ENCODE measurements around the gene NFATC2.
"Not testable (repeated sequence)": the region's sequence is repeated elsewhere in the genome, so short reads cannot be mapped to it uniquely, and the experiment has no call there.

Gene NFATC2

DNA sequence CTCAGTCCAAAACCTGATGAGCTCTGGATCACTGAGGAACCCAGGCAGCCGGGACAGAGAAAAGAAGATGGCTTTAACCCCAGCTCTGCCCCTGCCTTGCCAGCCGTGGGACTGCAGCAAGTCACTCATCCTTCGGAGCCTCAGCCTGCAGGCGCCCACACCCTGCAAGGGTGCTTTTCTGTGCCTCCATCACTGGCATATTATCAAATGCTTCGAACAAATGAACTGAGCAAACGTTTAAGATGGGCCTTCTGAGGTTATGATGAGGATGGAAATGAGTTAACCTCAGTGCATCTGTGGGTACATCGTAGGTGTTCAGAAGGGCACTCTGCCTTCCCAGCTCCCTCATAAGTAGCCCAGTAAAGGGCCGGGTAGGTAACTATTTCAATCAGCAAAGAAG, 79.0 kb downstream of the NFATC2 start:
- TF ChIP-seq, protein P1, sequence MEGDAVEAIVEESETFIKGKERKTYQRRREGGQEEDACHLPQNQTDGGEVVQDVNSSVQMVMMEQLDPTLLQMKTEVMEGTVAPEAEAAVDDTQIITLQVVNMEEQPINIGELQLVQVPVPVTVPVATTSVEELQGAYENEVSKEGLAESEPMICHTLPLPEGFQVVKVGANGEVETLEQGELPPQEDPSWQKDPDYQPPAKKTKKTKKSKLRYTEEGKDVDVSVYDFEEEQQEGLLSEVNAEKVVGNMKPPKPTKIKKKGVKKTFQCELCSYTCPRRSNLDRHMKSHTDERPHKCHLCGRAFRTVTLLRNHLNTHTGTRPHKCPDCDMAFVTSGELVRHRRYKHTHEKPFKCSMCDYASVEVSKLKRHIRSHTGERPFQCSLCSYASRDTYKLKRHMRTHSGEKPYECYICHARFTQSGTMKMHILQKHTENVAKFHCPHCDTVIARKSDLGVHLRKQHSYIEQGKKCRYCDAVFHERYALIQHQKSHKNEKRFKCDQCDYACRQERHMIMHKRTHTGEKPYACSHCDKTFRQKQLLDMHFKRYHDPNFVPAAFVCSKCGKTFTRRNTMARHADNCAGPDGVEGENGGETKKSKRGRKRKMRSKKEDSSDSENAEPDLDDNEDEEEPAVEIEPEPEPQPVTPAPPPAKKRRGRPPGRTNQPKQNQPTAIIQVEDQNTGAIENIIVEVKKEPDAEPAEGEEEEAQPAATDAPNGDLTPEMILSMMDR (IDR thresholded peaks at IDR 0.05; ENCODE audit: borderline replicate concordance, insufficient read depth, low read depth, low read length) = no peak

DNA sequence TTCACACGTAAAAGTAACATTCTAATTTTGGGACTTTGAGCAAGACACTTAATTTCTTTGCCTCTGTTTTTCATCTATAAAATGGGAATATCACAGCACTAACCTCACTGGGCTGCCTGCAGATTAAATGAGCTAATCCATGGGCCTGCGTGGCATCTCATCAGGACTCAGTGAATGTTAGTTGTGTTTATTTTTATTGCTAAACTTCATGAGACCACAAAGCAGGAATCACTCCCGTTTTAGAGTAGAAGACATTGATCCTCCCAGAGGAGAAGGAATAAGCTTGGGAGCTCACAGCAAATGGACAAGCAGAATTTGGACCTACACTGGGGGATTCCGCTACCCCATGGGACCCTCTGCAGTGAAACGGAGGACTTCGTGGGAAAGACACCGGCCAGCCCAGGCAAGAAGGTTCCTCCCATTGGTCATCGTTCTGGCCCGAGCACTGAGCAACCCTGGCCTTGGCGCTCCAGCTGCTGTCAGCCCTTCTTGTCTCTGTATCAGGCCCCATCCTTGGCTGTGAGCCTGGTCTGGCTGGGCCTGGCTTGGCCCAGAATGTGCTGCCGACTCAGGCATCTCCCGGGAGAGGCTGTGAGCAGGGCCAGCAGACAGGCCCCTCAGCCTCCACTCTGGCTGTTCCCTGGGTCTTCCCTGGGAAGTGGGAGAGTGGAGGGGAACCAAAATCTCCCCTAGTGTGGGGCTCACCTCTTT, 79.8 kb downstream of the NFATC2 start:
- H3K4me3 ChIP-seq (ENCODE audit: low read depth, low read length) = no peak overlapping the region
- TF ChIP-seq, protein P1 (IDR thresholded peaks at IDR 0.05; ENCODE audit: borderline replicate concordance, insufficient read depth, low read depth, low read length) = no peak

More for the DNA sequence above, 79.0 kb downstream of the NFATC2 start:
- H3K4me3 ChIP-seq (ENCODE audit: low read depth, low read length) = no peak overlapping the region

DNA sequence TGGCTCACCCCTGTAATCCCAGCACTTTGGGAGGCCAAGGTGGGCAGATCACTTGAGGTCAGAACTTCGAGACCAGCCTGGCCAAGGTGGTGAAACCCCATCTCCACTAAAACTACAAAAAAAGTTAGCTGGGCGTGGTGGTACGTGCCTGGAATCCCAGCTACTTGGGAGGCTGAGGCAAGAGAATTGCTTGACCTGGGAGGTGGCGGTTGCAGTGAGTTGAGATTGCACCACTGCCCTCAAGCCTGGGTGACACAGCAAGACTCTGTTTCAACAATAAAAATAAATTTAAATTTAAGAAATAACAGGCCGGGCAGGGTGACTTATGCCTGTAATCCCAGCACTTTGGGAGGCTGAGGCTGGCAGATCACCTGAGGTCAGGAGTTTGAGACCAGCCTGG, 80.7 kb downstream of the NFATC2 start:
- H3K4me3 ChIP-seq (ENCODE audit: low read depth, low read length) = not testable (repeated sequence)

DNA sequence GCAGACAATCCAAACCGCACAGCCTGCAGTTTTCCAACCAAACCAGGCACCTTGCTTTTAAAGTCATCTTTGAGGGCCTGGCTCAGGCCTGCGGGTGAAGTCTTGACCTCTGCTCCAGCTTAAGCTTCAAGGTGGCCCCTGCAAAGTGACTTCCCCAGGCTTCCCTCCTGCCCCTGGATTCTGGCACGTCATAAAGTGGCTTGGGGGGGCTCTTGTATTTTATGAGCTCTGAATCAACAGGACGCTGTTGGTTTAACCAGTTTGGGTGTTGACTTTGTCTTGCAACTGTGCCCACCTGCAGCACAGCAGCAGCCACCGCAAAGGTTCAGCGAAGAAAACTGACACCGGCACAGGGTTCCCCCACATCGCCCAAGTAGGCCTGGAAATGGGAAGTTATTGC, 81.2 kb downstream of the NFATC2 start:
- no peak overlapping the region for H3K4me3 ChIP-seq (ENCODE audit: low read depth, low read length)
- TF ChIP-seq, protein P1 (IDR thresholded peaks at IDR 0.05; ENCODE audit: borderline replicate concordance, insufficient read depth, low read depth, low read length) = no peak

DNA sequence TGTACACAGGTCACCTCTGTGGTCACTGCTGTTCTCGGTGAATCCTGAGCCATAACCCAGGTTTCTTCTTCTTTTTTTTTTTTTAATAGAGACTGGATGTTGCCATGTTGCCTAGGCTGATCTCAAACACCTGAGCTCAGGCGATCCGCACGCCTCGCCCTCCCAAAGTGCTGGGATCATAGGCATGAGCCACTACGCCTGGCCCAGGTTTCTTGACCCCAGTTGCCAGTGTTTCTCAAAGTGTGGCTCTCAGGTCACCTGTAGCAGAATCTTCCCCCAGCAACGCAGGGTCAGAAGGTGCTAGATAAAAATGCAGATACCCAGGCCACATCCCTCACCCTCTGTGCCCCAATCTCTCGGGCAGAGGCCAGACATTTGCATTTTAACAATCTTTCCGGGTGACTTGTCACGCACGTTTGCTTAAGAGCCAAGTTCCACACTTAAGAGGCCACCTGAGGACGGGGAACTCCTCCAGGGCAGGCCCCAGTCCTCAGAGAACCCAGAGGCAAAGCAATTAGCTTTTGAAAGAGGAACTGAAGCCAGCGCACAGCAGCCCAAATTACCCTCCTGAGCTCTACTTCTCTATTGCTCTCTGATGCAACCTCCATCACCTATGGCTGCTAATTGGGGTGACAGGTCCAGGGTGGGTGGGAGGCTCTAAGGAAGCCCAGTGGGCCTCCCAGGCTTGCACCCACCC, 81.8 kb downstream of the NFATC2 start:
- TF ChIP-seq, protein P1 (IDR thresholded peaks at IDR 0.05; ENCODE audit: borderline replicate concordance, insufficient read depth, low read depth, low read length) = no peak

DNA sequence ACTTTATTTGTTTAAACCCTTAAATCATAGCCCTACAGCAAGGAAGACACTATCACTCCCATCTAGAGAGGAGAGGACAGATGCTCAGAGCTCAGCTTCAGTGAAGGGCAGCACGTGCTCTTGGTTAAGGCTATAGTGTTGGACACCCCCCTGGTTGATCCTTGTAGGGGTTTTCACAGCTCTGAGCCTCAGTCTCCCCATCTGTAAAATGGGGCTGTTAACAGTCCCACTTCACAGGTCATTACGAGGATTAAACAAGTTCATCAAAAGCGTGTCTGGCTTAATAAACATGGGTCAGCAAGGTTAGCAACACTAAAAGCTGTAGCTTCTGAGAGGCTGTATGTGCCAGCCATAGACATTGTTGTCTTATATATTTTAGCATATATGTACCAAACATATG, 82.4 kb downstream of the NFATC2 start:
- TF ChIP-seq, protein P1 (IDR thresholded peaks at IDR 0.05; ENCODE audit: borderline replicate concordance, insufficient read depth, low read depth, low read length) = no peak
- H3K4me3 ChIP-seq (ENCODE audit: low read depth, low read length) = no peak overlapping the region

More for the DNA sequence above, 81.8 kb downstream of the NFATC2 start:
- H3K4me3 ChIP-seq (ENCODE audit: low read depth, low read length) = no peak overlapping the region

DNA sequence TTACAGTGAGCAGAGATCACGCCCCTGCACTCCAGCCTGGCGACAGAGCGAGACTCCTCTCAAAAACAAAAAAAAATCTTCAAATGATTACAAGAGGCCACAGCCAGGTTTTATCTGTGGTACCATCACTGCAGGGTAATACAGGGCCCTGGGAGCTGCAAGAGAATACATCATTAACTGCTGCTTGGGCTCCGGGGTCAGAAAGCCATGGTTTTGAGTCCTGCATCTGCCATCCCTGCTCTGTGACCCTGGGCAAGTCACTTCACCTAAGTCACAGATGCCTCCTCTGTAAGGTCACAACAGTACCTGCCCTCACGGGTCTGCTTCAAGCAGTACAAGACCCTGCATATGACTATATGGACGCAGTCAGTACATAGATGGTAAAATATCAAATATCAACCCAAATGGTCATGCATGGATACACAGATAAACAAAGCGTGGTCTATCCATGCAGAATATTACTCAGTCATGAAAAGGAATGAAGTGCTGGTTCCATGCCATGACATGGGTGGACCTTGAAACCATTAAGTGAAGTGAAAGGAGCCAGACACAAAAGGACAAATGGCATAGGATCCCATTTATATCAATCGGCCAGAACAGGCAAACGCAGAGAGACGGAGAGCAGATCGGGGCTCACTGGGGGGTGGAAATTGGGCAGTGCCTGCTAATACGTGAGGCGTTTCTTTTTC, 83.6 kb downstream of the NFATC2 start:
- TF ChIP-seq, protein P1 (IDR thresholded peaks at IDR 0.05; ENCODE audit: borderline replicate concordance, insufficient read depth, low read depth, low read length) = no peak
- no peak overlapping the region for H3K4me3 ChIP-seq (ENCODE audit: low read depth, low read length)

Data from GM12875 (cell line).